SK-N-DZ (cell line): ENCODE data around the gene PRIMA1. TPM values are rescaled to one million over a fixed set of nuclear protein-coding genes. Genes with fewer than 3 reads are reported as not detected.
"Not testable (repeated sequence)": the region's sequence is repeated elsewhere in the genome, so short reads cannot be mapped to it uniquely, and the experiment has no call there.

Experiments used
- DNase-seq: peaks from one replicate; pipeline ENCODE4 v3.0.0-alpha.2; 2015; ENCODE audit warnings: low spot score
- polyA plus RNA-seq, 2 experiments: library from polyadenylated mRNA; depleted of rRNA; stranded (reverse); fragments of >200 nt; gene quantifications; 2 replicates each; pipeline ENCODE4 v1.2.3, GENCODE V29; 2014

The PRIMA1 gene
- 1.6 and 2.4 TPM in 2 replicates for polyA plus RNA-seq (2014; cell fraction: cytosol; rRNA removed)
- 1.4 and 3.4 TPM in 2 replicates for polyA plus RNA-seq (2014; cell fraction: nucleus; rRNA removed)

- no peak for DNase-seq
Measured at GRCh38 chr14:93788293-93788542, at the start of gene PRIMA1. Gene PRIMA1 (minus strand): TSS chr14:93788485. CDS start chr14:93787718, 767 bp downstream.

- no peak for DNase-seq
Measured at GRCh38 chr14:93834699-93835371, 46.5 kb upstream of the PRIMA1 start.

GRCh38 chr14:93832665-93833064 lies 44.4 kb upstream of the PRIMA1 start:
- no peak for DNase-seq

GRCh38 chr14:93832081-93832480 lies 43.8 kb upstream of the PRIMA1 start:
- DNase-seq = no peak

- no peak for DNase-seq
Measured at GRCh38 chr14:93830753-93831461, 42.6 kb upstream of the PRIMA1 start.

GRCh38 chr14:93829839-93830481 lies 41.7 kb upstream of the PRIMA1 start:
- DNase-seq = no peak

GRCh38 chr14:93825235-93825553 lies 36.9 kb upstream of the PRIMA1 start:
- DNase-seq = no peak

GRCh38 chr14:93824518-93825234 lies 36.4 kb upstream of the PRIMA1 start:
- DNase-seq = peak; percentile 50

GRCh38 chr14:93824076-93824475 lies 35.8 kb upstream of the PRIMA1 start:
- DNase-seq = no peak

- no peak for DNase-seq
Measured at GRCh38 chr14:93821051-93821450, 32.8 kb upstream of the PRIMA1 start.

- no peak for DNase-seq
Measured at GRCh38 chr14:93818857-93819256, 30.6 kb upstream of the PRIMA1 start.

- DNase-seq = no peak
Measured at GRCh38 chr14:93811676-93812075, 23.4 kb upstream of the PRIMA1 start.

- no peak for DNase-seq
Measured at GRCh38 chr14:93811020-93811419, 22.7 kb upstream of the PRIMA1 start.

- DNase-seq = not testable (repeated sequence)
Measured at GRCh38 chr14:93809491-93810420, 21.5 kb upstream of the PRIMA1 start.

- DNase-seq = no peak
Measured at GRCh38 chr14:93804654-93805053, 16.4 kb upstream of the PRIMA1 start.

- DNase-seq = no peak
Measured at GRCh38 chr14:93803408-93804318, 15.4 kb upstream of the PRIMA1 start.

GRCh38 chr14:93799989-93800921 lies 12.0 kb upstream of the PRIMA1 start:
- DNase-seq = no peak

GRCh38 chr14:93799617-93799988 lies 11.3 kb upstream of the PRIMA1 start:
- no peak for DNase-seq

GRCh38 chr14:93797536-93797935 lies 9.3 kb upstream of the PRIMA1 start:
- no peak for DNase-seq
